CD4-positive, alpha-beta T cell (primary cell): ENCODE data around the gene CELF4. TPM values are rescaled to one million over a fixed set of nuclear protein-coding genes. Genes with fewer than 3 reads are reported as not detected.

ENCODE experiments used
- ATAC-seq: fragments of 200-7000 bp; cut with Tn5 transposase; one replicate; pipeline ENCODE4 v1.10.0; 2022; ENCODE audit warnings: mild to moderate bottlenecking; ENCODE audit not compliant: poor library complexity
- CTCF ChIA-PET: fragments of 350-600 bp; sonication (Branson Sonifier 250); formaldehyde crosslinking; loops from one replicate; lab custom pipeline; 2021; ENCODE audit warnings: antibody characterized with exemption, inconsistent platforms; lab: Charles Lee
- POLR2A ChIA-PET: fragments of 350-600 bp; sonication (Branson Sonifier 250); formaldehyde crosslinking; loops from one replicate; lab custom pipeline; 2021; ENCODE audit warnings: antibody characterized with exemption, inconsistent platforms; lab: Charles Lee
- DNase-seq, 14 experiments: peaks; one replicate each; pipeline ENCODE4 v3.0.0-alpha.2; 2013 to 2020; ENCODE audit warnings: mixed read lengths in 2 of 14
- H3K27ac ChIP-seq, 2 donors: one replicate each; pipeline versions ENCODE4 v1.5.1 to v1.7.0; 2013; ENCODE audit warnings: low read length in 2 of 2, low read depth in 1 of 2, mild to moderate bottlenecking in 1 of 2
- H3K27me3 ChIP-seq, 2 experiments: 1 replicate in 1 of 2; 2 replicates in 1 of 2; pipeline versions ENCODE4 v1.6.1 to v1.7.0; 2013; ENCODE audit warnings: low read length in 2 of 2, control low read depth in 1 of 2, mild to moderate bottlenecking in 1 of 2, moderate library complexity in 1 of 2; ENCODE audit not compliant: insufficient read depth in 2 of 2, control insufficient read depth in 1 of 2
- H3K36me3 ChIP-seq: one replicate; pipeline ENCODE4 v1.6.1; 2013; ENCODE audit warnings: low read length, control low read depth; ENCODE audit not compliant: insufficient read depth
- H3K4me1 ChIP-seq: one replicate; pipeline ENCODE4 v1.6.1; 2013; ENCODE audit warnings: low read length, control low read depth; ENCODE audit not compliant: insufficient read depth
- H3K4me3 ChIP-seq: one replicate; pipeline ENCODE4 v1.5.1; 2013; ENCODE audit warnings: mild to moderate bottlenecking, low read length, moderate library complexity
- H3K9me3 ChIP-seq, 2 experiments: 1 replicate in 1 of 2; 2 replicates in 1 of 2; pipeline versions ENCODE4 v1.6.1 to v1.7.0; 2013; ENCODE audit warnings: low read length in 2 of 2, mild to moderate bottlenecking in 2 of 2, control low read depth in 1 of 2, moderate library complexity in 1 of 2; ENCODE audit not compliant: control insufficient read depth in 1 of 2, insufficient read depth in 1 of 2
- H3K27ac Mint-ChIP-seq: one replicate; pipeline ENCODE4 v1.8.0; 2020; ENCODE audit warnings: mixed read lengths
- H3K27me3 Mint-ChIP-seq: one replicate; pipeline ENCODE4 v1.8.0; 2021; ENCODE audit warnings: mixed read lengths
- H3K36me3 Mint-ChIP-seq: one replicate; pipeline ENCODE4 v1.8.0; 2021; ENCODE audit warnings: low read depth, mixed read lengths
- H3K4me1 Mint-ChIP-seq: one replicate; pipeline ENCODE4 v1.8.0; 2021; ENCODE audit warnings: low read depth, mixed read lengths
- H3K4me3 Mint-ChIP-seq: one replicate; pipeline ENCODE4 v1.8.0; 2020; ENCODE audit warnings: mild to moderate bottlenecking, mixed read lengths
- H3K9me3 Mint-ChIP-seq: one replicate; pipeline ENCODE4 v1.8.0; 2020; ENCODE audit warnings: mixed read lengths
- intact Hi-C, 2 experiments: fragments of 100-400 bp; cut with DNase I in 1 of 2; cut with micrococcal nuclease in 1 of 2; formaldehyde crosslinking; loops; one replicate each; pipeline versions ENCODE4 v1.15.1 to v1.9.0; 2023 to 2025; cut with DNase I, micrococcal nuclease
- total RNA-seq, 174 experiments: library from RNA in 2 of 174; stranded (reverse) in 2 of 174; gene quantifications; one replicate each; pipeline ENCODE4 v1.2.3 and lab custom pipeline; 2021 to 2026
- TF ChIP-seq, protein P1 (sequence below): fragments of 200-600 bp; IDR thresholded peaks from one replicate; pipeline ENCODE4 v1.8.0; 2022; ENCODE audit warnings: antibody characterized with exemption, mild to moderate bottlenecking

Gene CELF4
- total RNA-seq, 2 experiments from 2014 or later: not detected

DNA sequence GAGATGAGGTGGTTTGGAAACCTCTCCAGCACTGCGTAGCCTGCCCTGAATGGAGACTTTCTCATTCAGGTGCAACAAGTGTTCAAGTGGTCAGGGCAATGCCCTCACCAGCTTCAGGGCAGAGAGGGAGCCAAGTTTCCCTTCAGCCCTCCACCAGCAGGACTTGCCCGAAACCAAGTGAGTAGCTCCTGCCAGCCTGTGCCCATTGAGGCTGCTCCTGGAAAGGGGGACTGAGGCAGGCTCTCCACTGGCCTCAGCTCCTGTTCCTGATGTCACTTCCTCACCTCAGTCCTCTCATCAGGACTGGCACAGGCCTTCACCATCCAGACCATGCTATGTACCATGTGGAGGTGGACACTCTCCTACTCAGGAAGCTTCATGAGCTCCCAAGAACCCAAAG is 94.6 kb downstream of the CELF4 start:
- no peak for DNase-seq
- intact Hi-C loops: no loop called here
- H3K27me3 Mint-ChIP-seq: peaks cover 5% of the 10 kb centered on the region

GRCh38 chr18:37467002-37467662 is 98.5 kb downstream of the CELF4 start:
- ChIA-PET POLR2A (no interaction called here), CTCF (no interaction called here)
- Mint-ChIP-seq H3K4me1 (no peaks in the 10 kb centered on the region), H3K36me3 (no peaks in the 10 kb centered on the region), H3K27ac (no peak overlapping the region), H3K4me3 (no peak overlapping the region), H3K27me3 (peaks cover 15% of the 10 kb centered on the region), H3K9me3 (no peaks in the 10 kb centered on the region)
- Histone ChIP-seq H3K9me3 (peaks cover 0 to 15% of the 10 kb centered on the region in 2 experiments), H3K27me3 (peaks cover 0 to 4% of the 10 kb centered on the region in 2 experiments), H3K36me3 (no peaks in the 10 kb centered on the region), H3K4me1 (no peaks in the 10 kb centered on the region), H3K27ac (no peak overlapping the region), H3K4me3 (no peak overlapping the region)
- DNase-seq: no peak
- intact Hi-C loops: no loop called here
- no peak for ATAC-seq
- TF ChIP-seq, protein P1, sequence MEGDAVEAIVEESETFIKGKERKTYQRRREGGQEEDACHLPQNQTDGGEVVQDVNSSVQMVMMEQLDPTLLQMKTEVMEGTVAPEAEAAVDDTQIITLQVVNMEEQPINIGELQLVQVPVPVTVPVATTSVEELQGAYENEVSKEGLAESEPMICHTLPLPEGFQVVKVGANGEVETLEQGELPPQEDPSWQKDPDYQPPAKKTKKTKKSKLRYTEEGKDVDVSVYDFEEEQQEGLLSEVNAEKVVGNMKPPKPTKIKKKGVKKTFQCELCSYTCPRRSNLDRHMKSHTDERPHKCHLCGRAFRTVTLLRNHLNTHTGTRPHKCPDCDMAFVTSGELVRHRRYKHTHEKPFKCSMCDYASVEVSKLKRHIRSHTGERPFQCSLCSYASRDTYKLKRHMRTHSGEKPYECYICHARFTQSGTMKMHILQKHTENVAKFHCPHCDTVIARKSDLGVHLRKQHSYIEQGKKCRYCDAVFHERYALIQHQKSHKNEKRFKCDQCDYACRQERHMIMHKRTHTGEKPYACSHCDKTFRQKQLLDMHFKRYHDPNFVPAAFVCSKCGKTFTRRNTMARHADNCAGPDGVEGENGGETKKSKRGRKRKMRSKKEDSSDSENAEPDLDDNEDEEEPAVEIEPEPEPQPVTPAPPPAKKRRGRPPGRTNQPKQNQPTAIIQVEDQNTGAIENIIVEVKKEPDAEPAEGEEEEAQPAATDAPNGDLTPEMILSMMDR: no peak

More for the DNA sequence above, 94.6 kb downstream of the CELF4 start:
- TF ChIP-seq, protein P1: no peak
- Histone ChIP-seq H3K36me3 (no peaks in the 10 kb centered on the region), H3K4me3 (no peak overlapping the region), H3K9me3 (peaks cover 0 to under 1% of the 10 kb centered on the region in 2 experiments), H3K27me3 (peaks cover 0 to 4% of the 10 kb centered on the region in 2 experiments), H3K4me1 (no peaks in the 10 kb centered on the region), H3K27ac (no peak overlapping the region)
- H3K27ac Mint-ChIP-seq: no peak overlapping the region
- no peaks in the 10 kb centered on the region for H3K4me1 Mint-ChIP-seq
- H3K4me3 Mint-ChIP-seq: no peak overlapping the region
- no peaks in the 10 kb centered on the region for H3K9me3 Mint-ChIP-seq
- POLR2A ChIA-PET: no interaction called here
- no peaks in the 10 kb centered on the region for H3K36me3 Mint-ChIP-seq
- no peak for ATAC-seq
- CTCF ChIA-PET: no interaction called here

DNA sequence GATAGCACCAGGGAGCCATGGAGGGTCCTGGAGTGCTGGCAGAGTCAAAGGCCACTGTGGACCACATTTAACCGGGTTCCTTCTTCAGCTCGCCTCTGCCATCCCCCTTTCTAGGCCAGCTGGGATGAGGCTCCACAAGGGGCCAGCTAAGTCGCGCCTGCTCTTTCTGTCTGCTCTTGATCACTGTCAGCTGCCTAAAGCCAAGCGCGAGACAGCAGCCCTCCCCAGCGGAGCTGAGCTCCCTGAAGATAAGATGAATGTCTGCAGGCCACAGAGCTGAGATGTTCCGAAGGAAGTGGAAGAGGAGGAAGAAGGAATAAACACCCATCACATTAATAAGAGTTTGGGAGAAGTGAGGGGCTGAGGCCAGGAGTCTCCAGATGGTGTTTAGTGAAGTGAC is 99.6 kb downstream of the CELF4 start:
- Mint-ChIP-seq H3K36me3 (no peaks in the 10 kb centered on the region), H3K4me3 (no peak overlapping the region), H3K4me1 (no peaks in the 10 kb centered on the region), H3K27ac (no peak overlapping the region), H3K27me3 (peaks cover 15% of the 10 kb centered on the region), H3K9me3 (no peaks in the 10 kb centered on the region)
- TF ChIP-seq, protein P1: no peak
- DNase-seq (no peak), ATAC-seq (no peak)
- CTCF ChIA-PET: no interaction called here
- Histone ChIP-seq H3K4me3 (no peak overlapping the region), H3K27ac (no peak overlapping the region), H3K36me3 (no peaks in the 10 kb centered on the region), H3K27me3 (peaks cover 0 to 4% of the 10 kb centered on the region in 2 experiments), H3K4me1 (no peaks in the 10 kb centered on the region), H3K9me3 (peaks cover 0 to 15% of the 10 kb centered on the region in 2 experiments)
- POLR2A ChIA-PET: no interaction called here
- intact Hi-C loops: no loop called here
